IPS-18c (cell line): ENCODE measurements around the gene CD8A.

ENCODE experiments used
- H3K4me3 ChIP-seq: 2 replicates; pipeline ENCODE4 v1.7.0; 2013; ENCODE audit warnings: low read depth, mild to moderate bottlenecking, low read length, moderate library complexity; ENCODE audit not compliant: insufficient read depth
- H3K9me3 ChIP-seq: one replicate; pipeline ENCODE4 v1.6.1; 2013; ENCODE audit warnings: mild to moderate bottlenecking, low read length, moderate library complexity; ENCODE audit not compliant: control insufficient read depth, insufficient read depth

Gene CD8A

GRCh38 chr2:86787736-86788135 is 3.0 kb downstream of the CD8A start:
- H3K9me3 ChIP-seq, result peaks cover 6% of the 10 kb centered on the region
- no peak overlapping the region for H3K4me3 ChIP-seq

GRCh38 chr2:86786001-86786536 is 4.6 kb downstream of the CD8A start:
- no peak overlapping the region for H3K4me3 ChIP-seq
- H3K9me3 ChIP-seq, result peaks cover 6% of the 10 kb centered on the region

- Histone ChIP-seq H3K9me3 (peaks cover 6% of the 10 kb centered on the region), H3K4me3 (no peak overlapping the region)
Observed at GRCh38 chr2:86785456-86785855, 5.3 kb downstream of the CD8A start.

GRCh38 chr2:86783615-86784339 is 6.9 kb downstream of the CD8A start:
- Histone ChIP-seq H3K9me3 (no peaks in the 10 kb centered on the region), H3K4me3 (no peak overlapping the region)

- H3K4me3 ChIP-seq, result no peak overlapping the region
- H3K9me3 ChIP-seq, result no peaks in the 10 kb centered on the region
Observed at GRCh38 chr2:86782748-86783147, 8.0 kb downstream of the CD8A start.

GRCh38 chr2:86781363-86781762 is 9.3 kb downstream of the CD8A start:
- no peaks in the 10 kb centered on the region for H3K9me3 ChIP-seq
- no peak overlapping the region for H3K4me3 ChIP-seq

- H3K4me3 ChIP-seq, result no peak overlapping the region
- no peaks in the 10 kb centered on the region for H3K9me3 ChIP-seq
Observed at GRCh38 chr2:86779971-86780370, 10.7 kb downstream of the CD8A start.

- Histone ChIP-seq H3K4me3 (no peak overlapping the region), H3K9me3 (no peaks in the 10 kb centered on the region)
Observed at GRCh38 chr2:86778957-86779356, 11.8 kb downstream of the CD8A start.

- Histone ChIP-seq H3K4me3 (no peak overlapping the region), H3K9me3 (no peaks in the 10 kb centered on the region)
Observed at GRCh38 chr2:86776532-86776931, 14.2 kb downstream of the CD8A start.

GRCh38 chr2:86775338-86775737 is 15.4 kb downstream of the CD8A start:
- no peaks in the 10 kb centered on the region for H3K9me3 ChIP-seq
- no peak overlapping the region for H3K4me3 ChIP-seq

- Histone ChIP-seq H3K4me3 (no peak overlapping the region), H3K9me3 (no peaks in the 10 kb centered on the region)
Observed at GRCh38 chr2:86774862-86775261, 15.9 kb downstream of the CD8A start.

GRCh38 chr2:86772611-86773010 is 18.1 kb downstream of the CD8A start:
- Histone ChIP-seq H3K9me3 (no peaks in the 10 kb centered on the region), H3K4me3 (no peak overlapping the region)

- H3K9me3 ChIP-seq, result no peaks in the 10 kb centered on the region
- no peak overlapping the region for H3K4me3 ChIP-seq
Observed at GRCh38 chr2:86770816-86771301, 19.9 kb downstream of the CD8A start.

- no peaks in the 10 kb centered on the region for H3K9me3 ChIP-seq
- no peak overlapping the region for H3K4me3 ChIP-seq
Observed at GRCh38 chr2:86769838-86770237, 20.9 kb downstream of the CD8A start.

GRCh38 chr2:86768189-86768949 is 22.3 kb downstream of the CD8A start:
- Histone ChIP-seq H3K4me3 (no peak overlapping the region), H3K9me3 (no peaks in the 10 kb centered on the region)

- Histone ChIP-seq H3K9me3 (no peaks in the 10 kb centered on the region), H3K4me3 (no peak overlapping the region)
Observed at GRCh38 chr2:86765310-86765695, 25.4 kb downstream of the CD8A start.

- Histone ChIP-seq H3K9me3 (no peaks in the 10 kb centered on the region), H3K4me3 (no peak overlapping the region)
Observed at GRCh38 chr2:86764661-86765309, 25.9 kb downstream of the CD8A start.

- no peaks in the 10 kb centered on the region for H3K9me3 ChIP-seq
- H3K4me3 ChIP-seq, result no peak overlapping the region
Observed at GRCh38 chr2:86760371-86760770, 30.3 kb downstream of the CD8A start.
